ENCODE results near the gene NELL1.

The NELL1 gene

GRCh38 chr11:20661850-20662249 is 7.5 kb upstream of the NELL1 start:
- Histone ChIP-seq H3K27ac (no peak overlapping the region), H3K4me3 (no peak overlapping the region)
- TF ChIP-seq CTCF (IDR thresholded peaks at IDR 0.05): no peak
- DNase-seq (ENCODE audit: low spot score): no peak

GRCh38 chr11:20668131-20668809 is 1.1 kb upstream of the NELL1 start:
- H3K4me3 ChIP-seq: no peak overlapping the region
- no peak for DNase-seq (ENCODE audit: low spot score)
- no peak for TF ChIP-seq CTCF (IDR thresholded peaks at IDR 0.05)
- no peak overlapping the region for H3K27ac ChIP-seq

- peak overlapping the region; percentile 56 for H3K4me3 ChIP-seq
- DNase-seq (ENCODE audit: low spot score): no peak
These were observed 666 bp downstream of the NELL1 start for GRCh38 chr11:20669820-20670684.

GRCh38 chr11:20670932-20671403 is 1.6 kb downstream of the NELL1 start:
- no peak for DNase-seq (ENCODE audit: low spot score)
- Histone ChIP-seq H3K27ac (no peak overlapping the region), H3K4me3 (no peak overlapping the region)
- no peak for TF ChIP-seq CTCF (IDR thresholded peaks at IDR 0.05)

More at GRCh38 chr11:20669820-20670684, 666 bp downstream of the NELL1 start:
- no peak overlapping the region for H3K27ac ChIP-seq
- no peak for TF ChIP-seq CTCF (IDR thresholded peaks at IDR 0.05)

GRCh38 chr11:20671856-20672546 is 2.6 kb downstream of the NELL1 start:
- no peak overlapping the region for H3K4me3 ChIP-seq
- H3K27ac ChIP-seq: no peak overlapping the region
- no peak for DNase-seq (ENCODE audit: low spot score)
- no peak for TF ChIP-seq CTCF (IDR thresholded peaks at IDR 0.05)

GRCh38 chr11:20672575-20672974 is 3.2 kb downstream of the NELL1 start:
- Histone ChIP-seq H3K4me3 (no peak overlapping the region), H3K27ac (no peak overlapping the region)
- no peak for DNase-seq (ENCODE audit: low spot score)
- TF ChIP-seq CTCF (IDR thresholded peaks at IDR 0.05): no peak

Data from coronary artery (tissue), 2 donors.